HG02852 (cell line): ENCODE data around the gene PRMT5.

Source experiments
- ATAC-seq: cut with Tn5 transposase; IDR thresholded peaks from one replicate; pipeline ENCODE4 v1.9.1; 2021; ENCODE audit warnings: mild to moderate bottlenecking, moderate library complexity; ENCODE audit not compliant: unreplicated experiment

Gene PRMT5

DNA sequence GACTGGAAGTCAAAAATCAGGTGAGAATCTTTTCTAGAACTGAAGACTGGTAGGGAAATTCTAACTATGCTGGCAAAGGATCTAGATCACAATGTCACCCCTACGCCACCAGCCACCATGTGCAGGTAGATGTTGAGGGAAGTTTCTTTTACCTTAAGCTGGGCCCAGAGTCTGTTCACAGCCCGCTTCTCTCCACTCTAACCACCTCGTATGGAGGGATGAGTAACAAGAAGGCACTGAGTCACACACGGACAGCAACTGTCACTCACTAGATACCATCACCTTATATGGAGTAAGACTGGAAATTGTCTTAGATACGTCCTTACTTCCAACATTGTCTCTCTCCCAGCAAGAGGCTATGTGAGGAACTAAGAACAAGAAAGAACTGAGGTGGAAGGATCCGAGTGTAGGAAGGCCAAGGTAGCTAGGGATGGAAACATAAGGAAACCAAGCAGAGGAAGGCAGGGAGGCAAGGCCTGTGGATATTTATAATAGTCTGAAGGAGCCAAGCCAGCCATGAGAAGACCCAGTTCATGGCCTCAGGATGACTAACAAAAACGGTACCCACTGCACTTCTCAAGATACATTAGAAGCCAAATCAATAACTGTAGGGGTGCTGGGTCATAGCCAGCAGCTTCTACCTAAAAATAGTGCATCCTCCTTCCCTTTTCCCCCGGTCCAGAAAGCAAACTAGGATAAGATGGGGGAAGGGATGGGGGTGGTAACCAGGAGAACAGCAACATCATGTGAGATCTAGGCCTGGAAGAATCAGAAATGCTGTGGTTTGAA lies 30.7 kb downstream of the PRMT5 start:
- ATAC-seq = no peak

DNA sequence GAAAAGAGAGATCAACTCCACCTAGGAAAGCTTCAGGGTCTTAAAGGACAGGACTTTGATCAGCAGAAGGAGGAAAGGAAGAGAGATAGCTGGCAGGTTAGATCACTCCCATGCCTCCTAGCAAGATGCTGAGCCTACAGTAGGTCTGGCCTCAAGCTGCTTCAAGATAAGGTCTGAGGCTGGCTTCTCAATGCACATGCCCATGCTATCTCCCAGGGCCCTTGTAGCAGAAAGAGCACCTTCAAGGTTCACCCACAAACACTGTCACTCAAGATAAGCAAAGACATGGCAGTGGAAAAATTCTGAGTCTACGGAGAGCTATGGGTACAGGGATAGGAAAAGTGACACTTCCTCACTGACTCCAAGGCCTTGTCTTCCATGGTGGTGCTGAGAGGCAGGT lies 31.8 kb downstream of the PRMT5 start:
- ATAC-seq = no peak

- ATAC-seq = no peak
These were observed 32.4 kb downstream of the PRMT5 start for GRCh38 chr14:22896760-22897159.

DNA sequence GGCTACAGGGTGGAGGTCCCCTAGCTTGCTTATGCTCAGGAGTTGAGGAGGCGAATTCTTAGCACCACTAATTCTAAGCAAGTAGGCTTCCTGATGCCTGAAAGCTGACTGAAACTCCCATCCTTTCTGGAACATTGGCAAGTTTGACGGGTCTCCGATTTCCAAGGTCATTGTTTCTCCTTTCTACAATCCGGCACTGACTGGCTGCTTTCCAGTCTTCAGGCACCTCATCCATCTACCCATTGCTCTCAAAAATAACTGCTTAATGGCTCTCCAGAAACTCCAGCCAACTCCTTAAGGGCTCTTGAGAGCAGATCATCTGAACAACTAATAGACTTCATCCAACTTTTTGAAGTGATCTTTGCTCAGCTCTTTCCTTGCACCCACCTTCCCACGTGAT lies 32.8 kb downstream of the PRMT5 start:
- no peak for ATAC-seq

GRCh38 chr14:22895402-22895801 lies 33.8 kb downstream of the PRMT5 start:
- no peak for ATAC-seq

- ATAC-seq = no peak
These were observed 35.5 kb downstream of the PRMT5 start for GRCh38 chr14:22893706-22894105.

DNA sequence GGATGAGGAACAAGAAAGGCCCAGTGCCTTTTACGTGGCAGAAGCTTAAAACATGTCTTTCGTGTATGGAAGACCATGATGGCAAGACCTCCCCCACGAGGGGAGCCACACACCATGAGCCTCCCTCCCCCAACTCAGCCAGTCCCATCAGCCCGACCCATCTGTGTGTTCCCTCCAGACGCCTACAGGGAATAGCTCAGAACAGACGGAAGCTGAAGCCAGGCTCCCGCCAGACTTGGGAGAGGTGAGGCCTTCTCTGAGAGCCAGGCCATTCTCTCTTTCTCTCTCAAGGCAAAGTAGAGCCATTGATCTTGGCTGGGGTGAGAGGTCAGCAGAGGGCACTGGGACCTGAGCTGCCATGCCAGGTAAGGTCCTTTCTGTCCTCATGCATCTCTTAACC lies 36.7 kb downstream of the PRMT5 start:
- no peak for ATAC-seq

DNA sequence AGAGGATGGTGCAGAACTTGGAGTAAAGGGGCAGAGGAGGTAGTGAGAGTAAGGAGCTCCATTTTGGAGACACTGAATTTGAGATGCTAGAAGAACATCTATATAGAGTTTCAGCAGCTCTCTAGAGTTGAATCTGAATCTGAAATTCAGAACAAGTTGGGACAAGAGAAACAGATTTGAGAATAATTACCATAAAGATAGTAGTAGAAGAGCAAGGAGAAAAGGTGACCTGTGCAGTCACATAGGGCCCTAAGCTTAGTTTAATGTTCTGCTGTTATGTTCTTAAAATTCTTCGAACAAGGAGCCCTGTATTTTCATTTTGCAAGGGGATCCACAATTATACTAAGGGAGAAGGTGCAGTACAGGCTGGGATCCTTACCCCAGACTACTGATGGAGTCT lies 38.8 kb downstream of the PRMT5 start:
- no peak for ATAC-seq

DNA sequence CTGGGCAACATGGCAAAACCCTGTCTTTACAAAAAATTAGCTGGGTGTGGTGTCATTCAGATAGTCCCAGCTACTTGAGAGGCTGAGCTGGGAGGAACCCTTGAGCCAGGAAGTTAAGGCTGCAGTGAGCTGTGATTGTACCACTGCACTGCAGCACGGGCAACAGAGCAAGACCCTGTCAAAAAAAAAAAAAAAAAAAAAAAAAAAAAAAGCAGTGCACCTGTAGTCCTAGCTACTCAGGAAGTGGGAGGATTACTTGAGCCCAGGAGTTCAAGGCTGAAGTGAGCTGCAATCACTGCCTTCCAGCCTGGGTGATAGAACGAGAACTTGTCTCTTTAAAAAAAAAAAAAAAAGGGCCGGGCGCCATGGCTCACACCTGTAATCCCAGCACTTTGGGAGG lies 40.5 kb downstream of the PRMT5 start:
- ATAC-seq = no peak

GRCh38 chr14:22887990-22888378 lies 41.2 kb downstream of the PRMT5 start:
- ATAC-seq = peak; percentile 50

DNA sequence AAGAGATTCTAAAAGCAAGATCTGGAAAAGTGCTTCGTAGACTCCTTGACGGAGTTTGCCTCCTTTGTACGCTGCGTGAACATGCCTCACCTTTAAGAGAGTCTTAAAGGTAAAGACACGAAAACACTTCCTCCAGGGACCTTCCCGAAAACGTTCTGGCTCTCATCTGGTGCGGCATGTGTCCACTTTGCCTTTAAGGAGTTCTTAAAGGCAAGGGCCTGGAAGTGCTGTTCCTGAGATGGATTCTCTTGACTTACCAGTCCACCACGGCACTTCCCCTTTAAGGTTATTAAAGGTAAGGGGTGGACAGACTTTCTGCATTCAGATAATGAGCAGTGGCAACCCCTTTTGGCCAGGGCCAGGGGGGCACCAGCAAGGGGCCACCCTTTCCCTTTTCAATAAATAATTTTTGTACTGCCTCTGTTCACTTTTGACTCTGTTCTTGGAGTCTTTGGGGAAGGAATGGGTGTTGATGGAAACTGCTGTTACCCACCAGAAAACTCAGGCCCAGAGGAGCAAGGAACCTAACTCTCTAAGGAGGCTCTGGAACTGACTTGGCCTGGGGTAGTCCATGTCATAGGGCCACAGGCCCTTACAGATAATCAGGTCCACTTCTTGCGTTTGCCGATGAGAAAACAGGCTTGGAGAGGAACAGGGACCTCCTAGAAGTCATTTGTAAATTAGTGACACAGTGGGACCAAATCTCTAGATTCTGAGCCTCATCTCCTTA lies 41.8 kb downstream of the PRMT5 start:
- ATAC-seq = peak; percentile 30

- ATAC-seq = peak; percentile 47
These were observed 42.5 kb downstream of the PRMT5 start for GRCh38 chr14:22886500-22887259.

- ATAC-seq = no peak
These were observed 43.2 kb downstream of the PRMT5 start for GRCh38 chr14:22885975-22886374.

GRCh38 chr14:22884738-22885523 lies 44.2 kb downstream of the PRMT5 start:
- ATAC-seq = no peak

- no peak for ATAC-seq
These were observed 45.0 kb downstream of the PRMT5 start for GRCh38 chr14:22884076-22884737.

GRCh38 chr14:22883173-22883976 lies 45.8 kb downstream of the PRMT5 start, which contains the start of gene REM2:
REM2 (plus strand) TSS chr14:22883222; CDS start chr14:22883288, 66 bp downstream.
- ATAC-seq = no peak

GRCh38 chr14:22882529-22883172 lies 46.5 kb downstream of the PRMT5 start:
- no peak for ATAC-seq

DNA sequence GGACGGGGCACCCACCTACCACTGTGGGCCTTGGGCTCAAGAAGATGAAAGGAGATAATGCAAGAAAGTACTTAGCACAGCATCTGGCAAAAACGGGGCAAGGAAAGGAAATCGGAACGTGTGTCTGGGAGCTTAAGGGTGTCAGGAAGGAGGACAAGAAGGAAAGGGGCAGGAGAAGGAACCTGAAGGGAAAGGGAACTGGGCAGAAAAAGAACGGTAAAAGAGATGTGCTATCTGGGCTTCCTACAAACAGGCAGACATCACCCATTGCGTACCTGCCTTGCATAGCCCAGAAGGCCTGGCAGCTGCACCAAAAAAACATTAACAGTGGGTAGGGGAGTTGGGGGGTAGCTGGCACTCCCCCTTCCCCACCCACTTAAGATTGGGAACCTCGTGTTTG lies 47.1 kb downstream of the PRMT5 start:
- no peak for ATAC-seq
